NCI-H2196 treated with DMSO at 0.1 percent for 48 hours (cell line): ENCODE data around the gene PRPSAP2.
"Not testable (repeated sequence)": the region's sequence is repeated elsewhere in the genome, so short reads cannot be mapped to it uniquely, and the experiment has no call there.

Source experiments
- DNase-seq: peaks from one replicate; lab custom pipeline; 2025; ENCODE audit not compliant: unreplicated experiment; lab: John Stamatoyannopoulos, UW

PRPSAP2 gene, protein sequence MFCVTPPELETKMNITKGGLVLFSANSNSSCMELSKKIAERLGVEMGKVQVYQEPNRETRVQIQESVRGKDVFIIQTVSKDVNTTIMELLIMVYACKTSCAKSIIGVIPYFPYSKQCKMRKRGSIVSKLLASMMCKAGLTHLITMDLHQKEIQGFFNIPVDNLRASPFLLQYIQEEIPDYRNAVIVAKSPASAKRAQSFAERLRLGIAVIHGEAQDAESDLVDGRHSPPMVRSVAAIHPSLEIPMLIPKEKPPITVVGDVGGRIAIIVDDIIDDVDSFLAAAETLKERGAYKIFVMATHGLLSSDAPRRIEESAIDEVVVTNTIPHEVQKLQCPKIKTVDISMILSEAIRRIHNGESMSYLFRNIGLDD

DNA sequence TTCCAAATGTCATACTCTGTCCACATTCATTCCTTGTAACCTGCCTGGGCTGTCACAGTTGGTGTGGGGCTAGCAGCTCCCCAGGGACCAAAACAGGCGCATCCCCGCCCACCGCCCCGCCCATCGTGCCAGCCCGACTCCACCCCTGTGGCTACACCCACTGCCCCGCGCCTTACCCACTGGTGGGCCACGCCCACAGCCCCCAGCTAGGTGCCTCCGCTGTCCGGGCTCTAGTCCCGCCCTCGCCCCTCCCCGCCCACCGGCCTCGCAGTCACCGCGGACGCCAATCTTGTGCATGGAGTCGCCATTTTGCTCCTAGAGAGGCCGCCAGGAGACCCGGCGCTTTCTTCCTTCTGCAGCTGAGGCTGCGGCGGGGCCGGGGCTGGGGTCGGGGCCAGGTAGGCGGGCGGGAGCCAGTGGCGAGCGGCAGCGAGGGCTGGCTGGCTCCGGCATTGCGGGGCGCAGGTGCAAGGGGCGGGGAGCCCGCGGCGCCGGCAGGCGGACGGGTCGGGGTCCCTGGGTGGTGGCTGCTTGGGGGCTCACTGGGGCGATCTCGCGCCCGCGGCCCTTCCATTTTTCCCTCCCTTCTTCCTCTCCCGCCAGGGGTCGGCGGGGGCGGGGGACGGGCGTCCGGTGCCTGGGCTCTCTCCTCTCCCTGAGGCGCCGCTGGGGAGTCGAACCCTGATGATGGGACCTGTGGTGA lies at the start of gene PRPSAP2:
PRPSAP2 (plus strand) TSS at position 268 of the 703 bp plus-strand sequence. CDS start 7,703 bp downstream, outside the sequence.
- DNase-seq = peak; percentile 64

GRCh38 chr17:18815924-18816323 lies 42.0 kb upstream of the PRPSAP2 start:
- not testable (repeated sequence) for DNase-seq

GRCh38 chr17:18816489-18817371 lies 41.2 kb upstream of the PRPSAP2 start:
- DNase-seq = not testable (repeated sequence)

- DNase-seq = not testable (repeated sequence)
Measured at GRCh38 chr17:18821430-18821829, 36.5 kb upstream of the PRPSAP2 start.

DNA sequence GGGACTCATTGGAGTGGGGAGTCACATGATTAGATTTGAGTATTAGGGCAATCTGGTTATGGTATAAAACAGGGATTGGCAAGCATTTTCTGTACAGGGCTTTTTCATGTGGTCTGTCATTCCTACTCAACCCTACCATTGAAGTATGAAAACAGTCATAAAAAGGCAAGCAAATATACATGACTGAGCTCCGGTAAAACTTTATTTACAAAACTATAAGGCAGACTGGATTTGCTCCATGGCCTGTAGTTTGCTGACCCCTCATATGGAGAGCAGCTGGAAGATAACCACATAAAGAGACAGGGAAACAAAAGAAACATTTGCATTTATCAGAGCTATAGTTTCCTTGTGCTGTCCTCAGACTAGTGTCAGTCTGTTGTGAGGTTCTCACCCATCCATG lies 30.3 kb upstream of the PRPSAP2 start:
- not testable (repeated sequence) for DNase-seq

- DNase-seq = no peak
Measured at GRCh38 chr17:18848501-18848900, 9.4 kb upstream of the PRPSAP2 start.

DNA sequence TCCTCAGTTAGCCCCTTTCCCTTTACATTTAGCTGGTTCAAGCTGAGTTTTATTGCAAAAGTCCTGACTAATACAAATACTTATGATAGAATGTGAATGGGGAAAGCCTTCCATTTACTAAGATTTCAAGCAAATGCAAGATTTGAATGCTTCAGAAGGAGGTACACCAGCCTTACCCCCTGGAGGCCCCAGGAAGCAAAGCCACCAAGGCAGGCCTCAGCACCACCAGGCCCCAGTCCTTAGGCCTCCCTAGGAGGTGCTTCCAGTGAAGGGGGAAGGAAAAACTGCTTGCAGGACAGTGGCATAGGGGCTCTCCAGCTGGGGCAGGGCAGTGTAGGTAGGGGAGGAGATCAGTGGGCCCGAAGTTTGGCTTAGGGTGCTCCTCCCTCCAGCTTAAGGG lies 7.3 kb upstream of the PRPSAP2 start:
- DNase-seq = no peak

GRCh38 chr17:18851201-18851600 lies 6.7 kb upstream of the PRPSAP2 start:
- no peak for DNase-seq

GRCh38 chr17:18854956-18855355 lies 3.0 kb upstream of the PRPSAP2 start:
- no peak for DNase-seq

- DNase-seq = peak; percentile 67
Measured at GRCh38 chr17:18855831-18856569, 1.9 kb upstream of the PRPSAP2 start.

DNA sequence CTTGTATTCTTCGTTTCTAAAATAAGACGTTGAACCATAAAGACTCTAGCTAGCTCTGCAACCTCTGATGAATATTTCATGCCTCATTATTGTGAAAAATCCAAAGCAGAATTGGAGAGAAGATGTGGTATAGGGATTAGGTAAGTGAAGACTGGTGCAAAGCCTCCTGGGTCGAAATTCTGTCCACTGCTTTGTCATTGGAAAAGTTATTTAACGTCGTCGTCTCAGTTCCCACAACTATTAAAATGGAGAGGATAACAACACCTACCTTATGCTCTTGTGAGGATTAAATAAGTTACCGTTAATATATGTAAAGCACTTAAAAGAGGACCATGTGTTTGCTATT lies 1.4 kb upstream of the PRPSAP2 start:
- DNase-seq = no peak

- DNase-seq = no peak
Measured at GRCh38 chr17:18858567-18859245, 775 bp downstream of the PRPSAP2 start.

GRCh38 chr17:18859256-18859655 lies 1.3 kb downstream of the PRPSAP2 start:
- DNase-seq = no peak

DNA sequence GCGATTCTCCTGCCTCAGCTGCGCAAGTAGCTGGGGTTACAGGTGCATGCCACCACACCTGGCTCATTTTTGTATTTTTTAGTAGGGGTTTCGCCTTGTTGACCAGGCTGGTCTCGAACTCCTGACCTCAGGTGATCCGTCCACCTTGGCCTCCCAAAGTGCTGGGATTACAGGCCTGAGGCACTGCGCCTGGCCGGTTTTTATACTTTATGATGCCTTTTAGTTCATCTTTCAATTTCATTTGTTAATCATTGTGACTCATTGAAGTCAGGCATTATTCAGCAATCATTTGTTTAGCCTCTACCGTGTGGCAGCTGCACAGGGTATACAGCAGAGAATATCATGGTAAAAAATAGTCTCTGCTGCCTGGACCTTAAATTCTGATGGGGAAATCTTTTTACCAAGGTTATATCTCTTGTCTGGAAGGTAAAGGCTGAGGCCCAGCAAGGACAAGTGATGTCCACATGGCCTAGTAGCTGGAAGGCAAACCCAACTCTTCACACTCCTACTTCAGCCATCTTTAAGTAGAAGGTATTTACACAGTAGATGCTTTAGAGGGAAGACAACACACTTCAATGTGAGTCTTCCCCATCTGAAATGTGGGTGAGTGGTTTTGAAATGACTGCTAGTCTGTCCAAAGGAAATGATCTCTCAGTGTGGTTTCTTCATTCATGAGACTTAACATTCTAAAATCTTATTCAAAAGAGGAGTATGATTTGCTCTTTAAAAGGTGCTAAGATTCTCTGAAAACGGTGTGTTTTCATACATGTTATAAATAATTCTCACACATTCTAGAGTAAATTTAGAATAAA lies 2.4 kb downstream of the PRPSAP2 start:
- DNase-seq = no peak

GRCh38 chr17:18862011-18862410 lies 4.1 kb downstream of the PRPSAP2 start:
- no peak for DNase-seq

DNA sequence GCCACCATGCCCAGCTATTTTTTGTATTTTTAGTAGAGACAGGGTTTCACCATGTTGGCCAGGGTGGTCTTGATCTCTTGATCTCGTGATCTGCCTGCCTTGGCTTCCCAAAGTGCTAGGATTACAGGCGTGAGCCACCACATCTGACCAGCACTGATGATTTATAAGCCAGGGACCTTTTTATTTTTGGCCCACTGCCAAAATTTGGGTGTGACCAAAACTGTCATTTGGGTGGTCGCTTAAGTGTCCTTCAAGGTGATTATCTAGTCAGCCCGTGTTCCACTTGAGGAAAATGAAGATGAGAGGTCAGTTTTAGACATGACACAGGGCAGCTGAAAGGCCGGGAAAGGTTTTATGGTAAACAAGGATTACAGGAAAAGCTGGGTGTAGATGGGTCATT lies 7.1 kb downstream of the PRPSAP2 start:
- not testable (repeated sequence) for DNase-seq

DNA sequence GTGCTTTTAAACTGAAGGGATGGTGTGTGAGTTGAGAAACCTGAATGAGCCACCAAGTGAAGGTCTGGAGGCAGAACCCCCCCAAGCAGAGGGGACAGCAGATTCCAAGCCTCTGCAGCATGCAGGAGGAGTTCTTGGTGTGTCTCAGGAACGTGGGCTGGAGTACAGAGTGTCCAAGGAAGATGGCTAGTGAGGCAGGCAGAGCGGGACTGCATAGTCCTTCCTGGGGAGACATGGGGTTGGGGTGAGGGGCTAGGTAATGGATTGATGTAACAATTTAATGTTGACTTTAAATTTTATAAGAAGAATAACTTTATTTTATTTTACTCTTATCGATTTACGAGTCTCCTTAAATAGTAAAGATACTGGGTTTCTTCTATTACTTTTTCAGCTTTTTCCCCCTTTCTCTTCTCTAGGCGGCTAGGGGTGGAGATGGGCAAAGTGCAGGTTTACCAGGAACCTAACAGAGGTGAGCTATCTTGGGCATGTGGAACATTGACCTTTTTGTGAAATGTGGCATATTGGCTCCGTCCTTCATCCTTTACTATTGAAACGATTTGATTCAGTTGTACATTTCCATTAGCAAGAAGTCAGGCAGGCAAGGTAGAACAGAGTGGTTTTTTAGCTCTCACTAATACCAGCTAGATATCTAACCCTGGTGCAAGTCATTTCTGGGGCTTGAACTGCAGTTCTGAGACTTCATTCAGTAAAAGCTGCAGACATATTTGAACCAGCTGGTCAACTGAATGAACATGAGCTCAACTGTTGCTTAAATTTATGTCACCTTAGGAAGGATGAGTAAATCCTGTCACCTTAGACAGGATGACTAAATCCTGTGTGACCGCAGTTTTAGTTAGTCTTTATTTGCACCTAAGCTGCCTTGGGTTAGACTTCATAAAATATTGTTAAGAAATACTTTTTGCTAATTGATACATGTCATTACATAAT lies 9.2 kb downstream of the PRPSAP2 start:
- DNase-seq = no peak

DNA sequence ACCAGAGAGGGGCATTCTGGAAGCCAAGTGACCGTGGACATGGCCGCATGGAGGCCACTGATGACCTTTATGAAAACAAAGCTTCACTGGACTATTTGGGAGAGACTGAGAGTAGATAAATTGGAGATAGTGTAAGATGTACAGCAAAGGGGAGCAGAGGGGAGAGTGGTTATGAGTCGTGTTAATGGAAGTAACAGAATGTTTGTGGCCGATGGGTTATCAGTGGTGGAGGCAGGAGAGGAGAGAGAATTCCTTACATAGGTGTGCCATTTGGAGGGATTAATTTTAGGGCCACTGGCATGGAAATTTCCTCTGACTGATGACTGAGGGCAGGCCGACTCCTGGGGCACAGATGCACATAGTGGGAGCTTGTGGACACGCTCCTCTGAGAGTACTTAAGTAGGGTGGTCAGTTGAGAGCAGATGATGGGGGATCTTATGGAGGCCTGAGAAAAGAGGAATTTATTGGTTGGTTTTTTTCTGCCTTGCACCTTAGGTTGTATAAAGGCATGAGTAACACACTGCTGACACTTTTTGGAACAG lies 19.2 kb downstream of the PRPSAP2 start:
- no peak for DNase-seq
